H9 (cell line): ENCODE data around the gene TEF. TPM values are rescaled to one million over a fixed set of nuclear protein-coding genes. Genes with fewer than 3 reads are reported as not detected.

Source experiments
- DNase-seq: peaks from one replicate; pipeline ENCODE4 v3.0.0-alpha.2; 2017
- H2AFZ ChIP-seq: one replicate; pipeline ENCODE4 v1.6.1; 2013; ENCODE audit warnings: mild to moderate bottlenecking, low read length, control low read depth, moderate library complexity
- H2AK5ac ChIP-seq: 2 replicates; pipeline ENCODE4 v1.6.1; 2013; ENCODE audit warnings: low read length, control low read depth, mixed read lengths; ENCODE audit not compliant: insufficient read length
- H2BK120ac ChIP-seq: one replicate; pipeline ENCODE4 v1.6.1; 2013; ENCODE audit warnings: low read depth, mild to moderate bottlenecking, low read length, control low read depth, inconsistent platforms; ENCODE audit not compliant: poor library complexity, severe bottlenecking
- H2BK12ac ChIP-seq: 2 replicates; pipeline ENCODE4 v1.6.1; 2013; ENCODE audit warnings: low read length, control low read depth, mixed read lengths, low read depth; ENCODE audit not compliant: insufficient read length
- H2BK15ac ChIP-seq: 2 replicates; pipeline ENCODE4 v1.6.1; 2013; ENCODE audit warnings: low read depth, low read length, control low read depth
- H2BK20ac ChIP-seq: one replicate; pipeline ENCODE4 v1.6.1; 2013; ENCODE audit warnings: low read depth, mild to moderate bottlenecking, low read length, control low read depth, inconsistent platforms; ENCODE audit not compliant: poor library complexity, severe bottlenecking
- H2BK5ac ChIP-seq: 2 replicates; pipeline ENCODE4 v1.6.1; 2013; ENCODE audit warnings: low read length, control low read depth, mixed read lengths; ENCODE audit not compliant: insufficient read length
- H3K14ac ChIP-seq: 2 replicates; pipeline ENCODE4 v1.6.1; 2013; ENCODE audit warnings: low read length, control low read depth; ENCODE audit not compliant: insufficient read depth
- H3K18ac ChIP-seq: 2 replicates; pipeline ENCODE4 v1.6.1; 2013; ENCODE audit warnings: low read depth, mild to moderate bottlenecking, mixed read lengths, low read length, control low read depth; ENCODE audit not compliant: insufficient read length
- H3K23ac ChIP-seq: 2 replicates; pipeline ENCODE4 v1.6.1; 2013; ENCODE audit warnings: low read length, control low read depth, mixed read lengths, low read depth; ENCODE audit not compliant: insufficient read length
- H3K23me2 ChIP-seq: 2 replicates; pipeline ENCODE4 v1.6.1; 2013; ENCODE audit warnings: low read depth, mild to moderate bottlenecking, mixed read lengths, low read length, control low read depth; ENCODE audit not compliant: insufficient read length, poor library complexity, severe bottlenecking
- H3K27ac ChIP-seq: 2 replicates; pipeline ENCODE4 v1.5.1; 2013; ENCODE audit warnings: low read length, control low read depth, mixed read lengths, low read depth; ENCODE audit not compliant: insufficient read length
- H3K27me3 ChIP-seq: 2 replicates; pipeline ENCODE4 v1.6.1; 2013; ENCODE audit warnings: low read length, control low read depth, inconsistent platforms; ENCODE audit not compliant: insufficient read depth
- H3K4ac ChIP-seq: 2 replicates; pipeline ENCODE4 v1.6.1; 2013; ENCODE audit warnings: low read depth, mild to moderate bottlenecking, control low read depth, inconsistent platforms, low read length, moderate library complexity
- H3K4me1 ChIP-seq: 2 replicates; pipeline ENCODE4 v1.6.1; 2013; ENCODE audit warnings: low read length, control low read depth, inconsistent platforms; ENCODE audit not compliant: insufficient read depth
- H3K4me2 ChIP-seq: 2 replicates; pipeline ENCODE4 v1.6.1; 2013; ENCODE audit warnings: low read length, control low read depth, mixed read lengths; ENCODE audit not compliant: insufficient read length, insufficient read depth
- H3K56ac ChIP-seq: 2 replicates; pipeline ENCODE4 v1.6.1; 2013; ENCODE audit warnings: low read depth, mild to moderate bottlenecking, mixed read lengths, low read length, control low read depth; ENCODE audit not compliant: insufficient read length
- H3K79me1 ChIP-seq: 2 replicates; pipeline ENCODE4 v1.6.1; 2013; ENCODE audit warnings: low read depth, mild to moderate bottlenecking, moderate library complexity, low read length, control low read depth, inconsistent platforms; ENCODE audit not compliant: insufficient read depth, poor library complexity, severe bottlenecking
- H3K79me2 ChIP-seq: 2 replicates; pipeline ENCODE4 v1.6.1; 2013; ENCODE audit warnings: low read length, control low read depth, inconsistent platforms; ENCODE audit not compliant: insufficient read depth
- H3K9ac ChIP-seq: 2 replicates; pipeline ENCODE4 v1.6.1; 2013; ENCODE audit warnings: low read length, control low read depth, mixed read lengths; ENCODE audit not compliant: insufficient read length; ENCODE audit errors: extremely low read depth
- H3K9me3 ChIP-seq: one replicate; pipeline ENCODE4 v1.6.1; 2013; ENCODE audit warnings: low read depth, low read length, inconsistent platforms; ENCODE audit not compliant: control insufficient read depth
- H3T11ph ChIP-seq: one replicate; pipeline ENCODE4 v1.6.1; 2013; ENCODE audit warnings: mild to moderate bottlenecking, low read length, control low read depth, inconsistent platforms
- H4K20me1 ChIP-seq: one replicate; pipeline ENCODE4 v1.6.1; 2013; ENCODE audit not compliant: control insufficient read depth, insufficient read length, insufficient read depth
- H4K5ac ChIP-seq: 2 replicates; pipeline ENCODE4 v1.6.1; 2013; ENCODE audit warnings: low read depth, mild to moderate bottlenecking, mixed read lengths, low read length, control low read depth; ENCODE audit not compliant: insufficient read length
- H4K8ac ChIP-seq: replicated peaks from 2 replicates; pipeline ENCODE4 v1.6.1; 2013; ENCODE audit warnings: low read length, control low read depth, mixed read lengths, low read depth; ENCODE audit not compliant: insufficient read length
- H4K91ac ChIP-seq: 2 replicates; pipeline ENCODE4 v1.6.1; 2013; ENCODE audit warnings: low read depth, mild to moderate bottlenecking, moderate library complexity, mixed read lengths, low read length, control low read depth; ENCODE audit not compliant: insufficient read length
- H3K27ac Mint-ChIP-seq, 3 experiments: 2 replicates in 2 of 3; 3 replicates in 1 of 3; pipeline ENCODE4 v1.8.0; 2020 to 2021; ENCODE audit warnings: mixed read lengths in 3 of 3, mild to moderate bottlenecking in 1 of 3, moderate library complexity in 1 of 3
- H3K27me3 Mint-ChIP-seq: 2 replicates; pipeline ENCODE4 v1.8.0; 2021; ENCODE audit warnings: low read depth, mild to moderate bottlenecking, moderate library complexity, mixed read lengths
- H3K36me3 Mint-ChIP-seq, 3 experiments: 2 replicates in 2 of 3; 3 replicates in 1 of 3; pipeline ENCODE4 v1.8.0; 2020 to 2021; ENCODE audit warnings: low read depth in 3 of 3, mixed read lengths in 3 of 3; ENCODE audit not compliant: insufficient read depth in 1 of 3
- H3K4me1 Mint-ChIP-seq, 2 experiments: 2 replicates each; pipeline ENCODE4 v1.8.0; 2020; ENCODE audit warnings: mixed read lengths in 2 of 2
- H3K4me3 Mint-ChIP-seq, 2 experiments: 2 replicates in 1 of 2; 3 replicates in 1 of 2; pipeline ENCODE4 v1.8.0; 2020 to 2021; ENCODE audit warnings: mild to moderate bottlenecking in 2 of 2, mixed read lengths in 2 of 2, moderate library complexity in 1 of 2
- H3K9me3 Mint-ChIP-seq, 2 experiments: 2 replicates in 1 of 2; 3 replicates in 1 of 2; pipeline ENCODE4 v1.8.0; 2020; ENCODE audit warnings: mild to moderate bottlenecking in 2 of 2, mixed read lengths in 2 of 2, moderate library complexity in 1 of 2
- total RNA-seq: library from RNA; stranded (reverse); gene quantifications from 2 replicates; pipeline ENCODE4 v1.2.1, GENCODE V29; 2021
- TF ChIP-seq, protein P1 (sequence below): fragments of 200-600 bp; sonication (generic); conservative IDR thresholded peaks from 3 replicates; pipeline ENCODE4 v1.8.0; 2021; ENCODE audit warnings: antibody characterized with exemption, mild to moderate bottlenecking

TEF gene
- total RNA-seq, 1 experiment from 2014 or later: 17.9 TPM

DNA sequence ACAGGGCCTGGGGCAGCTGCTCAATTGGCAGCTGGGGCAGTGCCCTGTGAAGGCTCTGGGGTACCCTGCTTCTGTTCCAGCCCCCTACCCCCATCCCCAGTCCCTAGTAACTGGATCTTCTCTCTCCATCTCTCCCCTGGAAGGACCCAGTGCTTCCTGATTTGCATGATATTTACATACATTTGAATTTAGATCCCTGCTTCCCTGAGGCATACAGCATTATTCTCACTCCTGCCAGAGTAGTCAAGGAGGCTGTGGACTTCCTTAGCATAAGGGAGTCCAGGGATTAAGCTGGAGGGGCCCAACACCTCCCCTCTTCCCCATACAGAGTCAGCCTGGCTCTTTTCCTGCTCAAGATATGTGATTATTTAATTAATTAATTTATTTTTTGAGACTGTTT lies 24.7 kb downstream of the TEF start:
- TF ChIP-seq, protein P1, sequence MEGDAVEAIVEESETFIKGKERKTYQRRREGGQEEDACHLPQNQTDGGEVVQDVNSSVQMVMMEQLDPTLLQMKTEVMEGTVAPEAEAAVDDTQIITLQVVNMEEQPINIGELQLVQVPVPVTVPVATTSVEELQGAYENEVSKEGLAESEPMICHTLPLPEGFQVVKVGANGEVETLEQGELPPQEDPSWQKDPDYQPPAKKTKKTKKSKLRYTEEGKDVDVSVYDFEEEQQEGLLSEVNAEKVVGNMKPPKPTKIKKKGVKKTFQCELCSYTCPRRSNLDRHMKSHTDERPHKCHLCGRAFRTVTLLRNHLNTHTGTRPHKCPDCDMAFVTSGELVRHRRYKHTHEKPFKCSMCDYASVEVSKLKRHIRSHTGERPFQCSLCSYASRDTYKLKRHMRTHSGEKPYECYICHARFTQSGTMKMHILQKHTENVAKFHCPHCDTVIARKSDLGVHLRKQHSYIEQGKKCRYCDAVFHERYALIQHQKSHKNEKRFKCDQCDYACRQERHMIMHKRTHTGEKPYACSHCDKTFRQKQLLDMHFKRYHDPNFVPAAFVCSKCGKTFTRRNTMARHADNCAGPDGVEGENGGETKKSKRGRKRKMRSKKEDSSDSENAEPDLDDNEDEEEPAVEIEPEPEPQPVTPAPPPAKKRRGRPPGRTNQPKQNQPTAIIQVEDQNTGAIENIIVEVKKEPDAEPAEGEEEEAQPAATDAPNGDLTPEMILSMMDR: no peak
- H3K56ac ChIP-seq: no peak overlapping the region
- no peak overlapping the region for H4K91ac ChIP-seq
- no peaks in the 10 kb centered on the region for H3K23me2 ChIP-seq
- no peak overlapping the region for H2BK5ac ChIP-seq
- H2AK5ac ChIP-seq: no peak overlapping the region
- peaks cover 8 to 12% of the 10 kb centered on the region in 2 experiments for H3K4me1 Mint-ChIP-seq
- H3K36me3 Mint-ChIP-seq: no peaks in the 10 kb centered on the region
- H3K18ac ChIP-seq: no peak overlapping the region
- H3K23ac ChIP-seq: no peak overlapping the region
- H3K27me3 ChIP-seq: no peaks in the 10 kb centered on the region
- no peak overlapping the region for H3K4me2 ChIP-seq
- H3T11ph ChIP-seq: no peak overlapping the region
- H3K4me3 Mint-ChIP-seq: no peak overlapping the region
- no peaks in the 10 kb centered on the region for H3K79me1 ChIP-seq
- H2BK20ac ChIP-seq: no peak overlapping the region
- peaks cover 1% of the 10 kb centered on the region for H3K27me3 Mint-ChIP-seq
- no peak overlapping the region for H4K5ac ChIP-seq
- no peak overlapping the region for H3K4ac ChIP-seq
- no peak overlapping the region for H2BK12ac ChIP-seq
- no peak overlapping the region for H3K9ac ChIP-seq
- no peak for DNase-seq
- no peak overlapping the region for H3K14ac ChIP-seq
- no peak overlapping the region for H3K27ac Mint-ChIP-seq
- no peak overlapping the region for H2BK120ac ChIP-seq
- no peak overlapping the region for H2BK15ac ChIP-seq
- H3K9me3 Mint-ChIP-seq: no peaks in the 10 kb centered on the region
- H4K8ac ChIP-seq: no peak overlapping the region
- no peaks in the 10 kb centered on the region for H3K4me1 ChIP-seq
- no peaks in the 10 kb centered on the region for H3K9me3 ChIP-seq
- H4K20me1 ChIP-seq: no peaks in the 10 kb centered on the region
- H3K79me2 ChIP-seq: no peaks in the 10 kb centered on the region
- no peak overlapping the region for H2AFZ ChIP-seq
- H3K27ac ChIP-seq: no peak overlapping the region
